GM19023 (cell line): ENCODE data around the gene JAZF1.

Experiments
- ATAC-seq: cut with Tn5 transposase; IDR thresholded peaks from one replicate; pipeline ENCODE4 v1.9.1; 2021; ENCODE audit warnings: mild to moderate bottlenecking, moderate library complexity; ENCODE audit not compliant: unreplicated experiment

The JAZF1 gene

GRCh38 chr7:28180364-28181147 lies at the start of gene JAZF1:
Gene JAZF1 (minus strand): TSS chr7:28180795.
- ATAC-seq: no peak

DNA sequence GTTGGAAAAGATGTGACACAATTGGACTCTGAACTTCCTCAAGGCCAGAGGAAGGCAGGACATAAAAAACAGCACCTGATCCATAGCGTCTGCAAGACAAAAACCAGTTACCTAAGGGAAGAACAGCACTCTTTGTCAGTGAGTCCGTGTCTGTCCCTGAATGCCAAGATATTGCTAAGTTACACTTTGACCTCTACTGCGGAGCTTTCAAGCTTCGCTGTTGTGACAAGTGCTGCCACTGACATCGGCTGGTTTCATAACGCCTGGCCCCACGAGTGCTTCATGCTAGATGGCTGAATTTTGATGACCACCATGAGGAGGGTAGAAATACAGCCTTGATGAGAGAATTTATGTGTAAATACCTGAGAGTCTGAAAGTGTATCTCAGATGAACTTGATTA lies 49.7 kb upstream of the JAZF1 start:
- ATAC-seq: no peak

GRCh38 chr7:28228396-28228795 lies 47.8 kb upstream of the JAZF1 start:
- ATAC-seq: no peak

DNA sequence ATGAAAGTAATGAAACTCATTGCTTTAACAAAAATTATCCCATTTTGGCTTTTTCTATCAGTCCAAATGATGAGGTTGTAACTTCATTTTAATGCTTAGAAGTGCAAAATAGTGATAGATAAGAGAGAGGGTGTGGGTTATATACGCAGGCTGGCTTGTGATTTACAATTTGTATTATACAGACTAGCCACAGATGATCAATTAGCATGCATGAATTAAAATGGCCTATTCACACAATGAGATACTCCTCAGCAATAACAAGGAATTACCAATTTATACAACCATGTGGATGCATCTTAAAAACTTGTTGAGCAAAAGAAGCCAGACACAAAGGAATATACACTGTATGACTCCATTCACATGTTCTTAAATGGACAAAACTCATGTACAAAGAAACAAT lies 45.4 kb upstream of the JAZF1 start:
- ATAC-seq: no peak

GRCh38 chr7:28225576-28225975 lies 45.0 kb upstream of the JAZF1 start:
- no peak for ATAC-seq

- no peak for ATAC-seq
Measured at GRCh38 chr7:28224675-28225074, 44.1 kb upstream of the JAZF1 start.

- ATAC-seq: no peak
Measured at GRCh38 chr7:28224172-28224571, 43.6 kb upstream of the JAZF1 start.

GRCh38 chr7:28222636-28223035 lies 42.0 kb upstream of the JAZF1 start:
- ATAC-seq: no peak

GRCh38 chr7:28219793-28220192 lies 39.2 kb upstream of the JAZF1 start:
- ATAC-seq: no peak

GRCh38 chr7:28217143-28217542 lies 36.5 kb upstream of the JAZF1 start:
- no peak for ATAC-seq

- ATAC-seq: no peak
Measured at GRCh38 chr7:28211006-28211405, 30.4 kb upstream of the JAZF1 start.

- ATAC-seq: no peak
Measured at GRCh38 chr7:28208506-28208905, 27.9 kb upstream of the JAZF1 start.

DNA sequence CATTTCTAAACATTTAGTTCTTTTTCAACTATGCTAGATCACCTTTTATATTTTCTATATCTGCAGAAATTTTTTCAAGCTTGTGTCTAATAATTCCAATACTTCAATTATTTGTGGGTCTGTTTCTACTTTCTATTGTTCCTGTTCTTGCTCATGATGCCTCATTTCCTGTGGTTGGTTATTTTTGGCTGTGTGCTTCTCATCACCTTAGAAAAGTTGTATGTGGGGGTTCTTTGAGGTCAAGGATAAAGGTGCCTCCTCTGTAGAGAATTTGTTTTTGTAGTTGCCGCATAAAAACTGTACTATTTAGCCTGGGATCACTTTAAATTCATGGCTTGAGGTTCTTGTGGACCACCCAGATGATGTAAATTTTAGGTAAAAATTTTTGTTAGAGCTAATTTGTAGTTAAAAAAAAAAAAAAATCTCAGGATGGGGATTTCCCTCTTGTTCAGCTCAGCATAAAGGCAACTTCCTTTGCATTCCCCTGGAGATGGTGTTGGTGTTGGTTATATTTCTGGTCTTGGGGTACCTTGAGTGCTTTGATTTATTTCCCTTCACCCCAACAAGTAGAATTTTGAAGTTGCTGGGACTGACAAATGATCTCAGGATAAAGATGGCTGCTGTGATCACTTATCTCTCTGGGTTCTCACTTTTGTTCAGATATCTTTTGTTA lies 27.0 kb upstream of the JAZF1 start:
- no peak for ATAC-seq

DNA sequence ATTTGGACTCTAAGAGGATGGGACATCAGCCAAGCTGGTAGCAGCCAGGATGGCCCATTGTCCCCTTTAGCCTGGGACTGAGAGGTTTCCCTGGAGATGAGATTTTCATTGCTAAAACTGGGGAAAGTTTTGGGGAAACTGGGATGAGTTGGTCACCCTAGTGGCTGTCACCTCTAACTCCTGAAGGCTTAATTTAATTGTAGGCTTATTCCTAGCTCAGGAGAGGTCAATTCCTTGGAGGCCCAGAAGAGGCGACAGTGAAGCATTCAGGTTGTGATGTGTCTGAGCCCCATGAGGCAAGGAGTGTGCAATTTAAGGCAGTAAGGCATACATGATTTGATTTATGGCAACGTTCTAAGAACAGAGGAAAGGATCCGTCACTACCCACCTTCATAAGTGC lies 24.9 kb upstream of the JAZF1 start:
- ATAC-seq: no peak

DNA sequence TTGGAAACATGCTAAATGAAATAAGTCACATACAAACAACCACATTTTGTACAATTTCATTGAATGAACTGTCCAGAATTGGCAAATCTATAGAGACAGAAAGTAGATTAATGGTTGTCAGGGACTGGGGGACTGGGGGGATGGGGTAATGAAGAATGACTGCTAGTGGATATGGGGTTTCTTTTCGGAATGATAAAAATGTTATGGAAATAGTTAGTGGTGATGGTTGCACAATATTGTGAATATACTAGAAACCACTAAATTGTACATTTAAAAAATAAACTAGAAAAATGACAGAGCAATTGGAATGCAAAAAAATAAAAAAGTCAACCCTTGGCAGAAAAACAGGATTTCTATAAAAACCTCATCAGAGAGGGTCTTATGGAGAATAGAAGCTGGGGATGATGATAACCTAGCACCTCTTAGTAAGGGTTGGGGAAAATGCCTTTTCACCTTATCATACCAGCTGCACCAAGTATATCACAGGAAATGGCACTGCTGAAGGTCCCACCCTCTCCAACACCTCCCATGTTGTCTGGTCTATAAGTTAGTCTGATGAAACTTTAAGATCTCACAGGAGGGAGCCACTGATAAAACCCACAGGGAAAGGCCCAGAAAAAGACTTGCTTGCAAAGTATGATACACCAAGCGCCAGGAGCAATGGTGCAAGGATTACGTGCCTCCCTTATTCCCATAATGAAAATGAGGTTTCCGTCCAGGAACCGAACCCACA lies 23.1 kb upstream of the JAZF1 start:
- no peak for ATAC-seq

DNA sequence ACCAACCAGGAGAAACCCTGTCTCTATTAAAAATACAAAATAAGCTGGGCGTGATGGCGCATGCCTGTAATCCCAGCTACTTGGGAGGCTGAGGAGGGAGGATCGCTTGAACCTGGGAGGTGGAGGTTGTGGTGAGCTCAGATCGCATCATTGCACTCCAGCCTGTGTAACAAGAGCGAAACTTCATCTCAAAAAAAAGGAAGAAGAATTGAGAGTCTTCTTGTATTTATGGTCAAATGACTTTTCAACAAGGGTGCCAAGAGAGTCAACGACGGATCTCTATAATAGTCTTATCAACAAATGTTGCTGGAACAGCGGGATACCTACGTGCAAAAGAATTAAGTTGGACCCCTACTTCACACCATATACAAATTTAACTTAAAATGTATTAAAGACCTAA lies 21.6 kb upstream of the JAZF1 start:
- no peak for ATAC-seq

- no peak for ATAC-seq
Measured at GRCh38 chr7:28201131-28201530, 20.5 kb upstream of the JAZF1 start.

GRCh38 chr7:28200598-28200997 lies 20.0 kb upstream of the JAZF1 start:
- no peak for ATAC-seq

- no peak for ATAC-seq
Measured at GRCh38 chr7:28199021-28199510, 18.5 kb upstream of the JAZF1 start.

DNA sequence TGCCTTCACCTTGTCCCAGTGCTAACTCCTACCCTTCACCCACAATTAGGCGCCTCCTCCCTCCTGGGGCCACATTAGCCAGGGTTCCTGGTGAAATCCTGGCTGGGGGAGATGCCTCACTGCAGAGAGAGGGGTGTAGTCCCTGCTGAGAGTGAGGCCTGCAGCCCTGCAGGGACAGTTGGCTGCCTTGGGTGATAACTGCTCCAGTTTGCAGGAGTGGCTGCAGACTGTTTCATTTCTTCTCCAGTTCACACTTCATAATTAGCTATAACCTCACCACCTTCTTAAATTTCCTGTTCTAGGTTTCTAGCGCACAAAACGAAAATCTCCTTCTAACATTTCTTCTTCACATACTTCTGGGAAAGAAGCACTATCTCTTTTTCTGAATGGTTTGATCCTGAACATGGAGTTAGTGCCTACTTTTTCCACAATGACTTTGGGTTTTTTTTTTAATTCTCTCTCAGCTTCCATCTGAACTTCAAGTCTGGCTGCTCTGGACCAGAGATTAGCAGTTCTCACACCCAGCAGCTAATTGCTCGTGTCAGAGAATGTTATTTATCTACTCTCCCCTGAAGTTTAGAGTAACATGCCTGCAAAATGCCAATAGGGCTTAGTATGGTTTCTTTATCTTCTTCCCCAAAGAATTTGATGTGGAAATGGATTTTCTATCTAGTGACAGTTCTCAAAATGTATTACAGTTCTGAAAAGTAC lies 15.5 kb upstream of the JAZF1 start:
- no peak for ATAC-seq
